ENCODE measurements around the gene SPDYE3. TPM values are rescaled to one million over a fixed set of nuclear protein-coding genes. Genes with fewer than 3 reads are reported as not detected.
A peak's percentile ranks its signal among the peaks of the same experiment; 100 is the strongest.

Gene SPDYE3
- total and polyA plus RNA-seq, 2 of the 13 experiments (the other 11 are each of a cell fraction or from before 2014, with no cell fraction given) = not detected

GRCh38 chr7:100270046-100270918, 37.2 kb upstream of the SPDYE3 start (continued):
- TF ChIP-seq, protein P1, sequence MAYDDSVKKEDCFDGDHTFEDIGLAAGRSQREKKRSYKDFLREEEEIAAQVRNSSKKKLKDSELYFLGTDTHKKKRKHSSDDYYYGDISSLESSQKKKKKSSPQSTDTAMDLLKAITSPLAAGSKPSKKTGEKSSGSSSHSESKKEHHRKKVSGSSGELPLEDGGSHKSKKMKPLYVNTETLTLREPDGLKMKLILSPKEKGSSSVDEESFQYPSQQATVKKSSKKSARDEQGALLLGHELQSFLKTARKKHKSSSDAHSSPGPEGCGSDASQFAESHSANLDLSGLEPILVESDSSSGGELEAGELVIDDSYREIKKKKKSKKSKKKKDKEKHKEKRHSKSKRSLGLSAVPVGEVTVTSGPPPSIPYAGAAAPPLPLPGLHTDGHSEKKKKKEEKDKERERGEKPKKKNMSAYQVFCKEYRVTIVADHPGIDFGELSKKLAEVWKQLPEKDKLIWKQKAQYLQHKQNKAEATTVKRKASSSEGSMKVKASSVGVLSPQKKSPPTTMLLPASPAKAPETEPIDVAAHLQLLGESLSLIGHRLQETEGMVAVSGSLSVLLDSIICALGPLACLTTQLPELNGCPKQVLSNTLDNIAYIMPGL (CRISPR knock-in tag; IDR thresholded peaks at IDR 0.05; ENCODE audit: borderline replicate concordance in 1 of 2, low read depth in 1 of 2) = 0 out of 4 replicates have a peak, but pooled peaks of 1 of the 2 experiments have one; percentile 26
- TF ChIP-seq ZNF276 (CRISPR knock-in tag; IDR thresholded peaks at IDR 0.05; ENCODE audit: low read depth) = 0 out of 2 replicates have a peak, but pooled peaks have one; percentile 33
- peak; percentile 24; the same call in 1 of the 2 replicates for TF ChIP-seq ZNF501 (CRISPR knock-in tag; IDR thresholded peaks at IDR 0.05)
- TF ChIP-seq RXRA (CRISPR knock-in tag; IDR thresholded peaks at IDR 0.05) = peak; percentile 51; the same call in 1 of the 2 replicates
- TF ChIP-seq, protein P2, sequence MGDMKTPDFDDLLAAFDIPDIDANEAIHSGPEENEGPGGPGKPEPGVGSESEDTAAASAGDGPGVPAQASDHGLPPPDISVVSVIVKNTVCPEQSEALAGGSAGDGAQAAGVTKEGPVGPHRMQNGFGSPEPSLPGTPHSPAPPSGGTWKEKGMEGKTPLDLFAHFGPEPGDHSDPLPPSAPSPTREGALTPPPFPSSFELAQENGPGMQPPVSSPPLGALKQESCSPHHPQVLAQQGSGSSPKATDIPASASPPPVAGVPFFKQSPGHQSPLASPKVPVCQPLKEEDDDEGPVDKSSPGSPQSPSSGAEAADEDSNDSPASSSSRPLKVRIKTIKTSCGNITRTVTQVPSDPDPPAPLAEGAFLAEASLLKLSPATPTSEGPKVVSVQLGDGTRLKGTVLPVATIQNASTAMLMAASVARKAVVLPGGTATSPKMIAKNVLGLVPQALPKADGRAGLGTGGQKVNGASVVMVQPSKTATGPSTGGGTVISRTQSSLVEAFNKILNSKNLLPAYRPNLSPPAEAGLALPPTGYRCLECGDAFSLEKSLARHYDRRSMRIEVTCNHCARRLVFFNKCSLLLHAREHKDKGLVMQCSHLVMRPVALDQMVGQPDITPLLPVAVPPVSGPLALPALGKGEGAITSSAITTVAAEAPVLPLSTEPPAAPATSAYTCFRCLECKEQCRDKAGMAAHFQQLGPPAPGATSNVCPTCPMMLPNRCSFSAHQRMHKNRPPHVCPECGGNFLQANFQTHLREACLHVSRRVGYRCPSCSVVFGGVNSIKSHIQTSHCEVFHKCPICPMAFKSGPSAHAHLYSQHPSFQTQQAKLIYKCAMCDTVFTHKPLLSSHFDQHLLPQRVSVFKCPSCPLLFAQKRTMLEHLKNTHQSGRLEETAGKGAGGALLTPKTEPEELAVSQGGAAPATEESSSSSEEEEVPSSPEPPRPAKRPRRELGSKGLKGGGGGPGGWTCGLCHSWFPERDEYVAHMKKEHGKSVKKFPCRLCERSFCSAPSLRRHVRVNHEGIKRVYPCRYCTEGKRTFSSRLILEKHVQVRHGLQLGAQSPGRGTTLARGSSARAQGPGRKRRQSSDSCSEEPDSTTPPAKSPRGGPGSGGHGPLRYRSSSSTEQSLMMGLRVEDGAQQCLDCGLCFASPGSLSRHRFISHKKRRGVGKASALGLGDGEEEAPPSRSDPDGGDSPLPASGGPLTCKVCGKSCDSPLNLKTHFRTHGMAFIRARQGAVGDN (CRISPR knock-in tag; IDR thresholded peaks at IDR 0.05) = 0 out of 2 replicates have a peak, but pooled peaks have one; percentile 30
- peak; percentile 82 for TF ChIP-seq TBX2 (CRISPR knock-in tag; IDR thresholded peaks at IDR 0.05; ENCODE audit: borderline replicate concordance)
- TF ChIP-seq SOX13 (IDR thresholded peaks at IDR 0.05) = peak; percentile 79
- peak in 1 of 2 experiments; percentile 86; a peak in 2 of 4 replicates for TF ChIP-seq SOX13 (CRISPR knock-in tag; conservative IDR thresholded peaks at IDR 0.05 in 1 of 2, IDR thresholded peaks at IDR 0.05 in 1 of 2)

Measured in HepG2 (cell line).